Activated T-cell treated with anti-CD3 and anti-CD28 coated beads for 4 hours (primary cell): ENCODE data around the gene NBAS.
A peak's percentile ranks its signal among the peaks of the same experiment; 100 is the strongest.
"Not testable (repeated sequence)": the region's sequence is repeated elsewhere in the genome, so short reads cannot be mapped to it uniquely, and the experiment has no call there.

Experiments
- DNase-seq: peaks from one replicate; pipeline ENCODE4 v3.0.0-alpha.2; 2020

The NBAS gene

DNA sequence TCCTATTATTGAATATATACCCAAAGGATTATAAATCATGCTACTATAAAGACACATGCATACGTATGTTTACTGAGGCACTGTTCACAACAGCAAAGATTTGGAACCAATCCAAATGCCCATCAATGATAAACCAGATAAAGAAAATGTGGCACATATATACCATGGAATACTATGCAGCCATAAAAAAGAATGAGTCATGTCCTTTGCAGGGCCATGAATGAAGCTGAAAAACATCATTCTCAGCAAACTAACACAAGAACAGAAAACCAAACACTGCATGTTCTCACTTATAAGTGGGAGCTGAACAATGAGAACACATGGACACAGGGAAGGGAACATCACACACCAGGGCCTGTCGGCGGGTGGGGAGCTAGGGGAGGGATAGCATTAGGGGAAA lies 310.2 kb downstream of the NBAS start:
- DNase-seq: not testable (repeated sequence)

DNA sequence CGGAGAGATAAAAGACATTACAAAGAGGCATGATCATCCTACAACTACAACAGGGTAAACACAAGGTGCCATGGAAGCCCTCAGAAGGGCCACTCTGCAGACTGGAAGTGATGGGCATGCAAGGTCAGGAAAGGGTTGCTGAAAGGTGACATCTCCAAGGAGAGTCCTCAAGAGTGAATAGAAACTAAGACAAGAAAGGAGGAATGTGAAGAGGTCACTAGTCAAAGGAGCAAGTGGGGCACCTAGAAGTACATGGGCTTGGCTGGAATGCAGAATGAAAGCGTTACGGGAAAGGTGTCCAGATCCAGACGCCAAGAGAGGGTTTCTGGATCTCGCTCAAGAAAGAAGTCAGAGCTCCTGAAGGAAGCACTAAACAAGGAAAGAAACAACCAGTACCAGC lies 314.3 kb downstream of the NBAS start:
- DNase-seq: no peak

DNA sequence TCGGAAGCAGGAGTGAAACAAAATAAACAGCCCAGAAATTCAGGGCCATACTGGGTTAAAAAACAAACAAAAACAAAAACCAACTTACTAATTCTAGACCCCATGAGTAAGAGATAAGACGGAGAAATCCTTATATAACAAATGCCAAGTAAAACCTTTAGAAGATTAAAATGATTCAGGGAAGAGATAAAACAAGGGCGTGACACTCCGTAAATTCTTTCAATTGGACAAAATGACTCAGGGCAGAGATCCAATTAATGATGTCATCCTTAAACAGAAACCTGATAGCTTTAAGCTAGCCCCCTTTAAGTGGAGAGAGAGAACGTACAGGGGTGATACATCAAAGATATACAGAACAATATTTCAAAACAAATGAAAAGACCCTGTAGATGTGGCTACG lies 317.4 kb downstream of the NBAS start:
- no peak for DNase-seq

GRCh38 chr2:15242936-15243461 lies 318.1 kb downstream of the NBAS start:
- no peak for DNase-seq

DNA sequence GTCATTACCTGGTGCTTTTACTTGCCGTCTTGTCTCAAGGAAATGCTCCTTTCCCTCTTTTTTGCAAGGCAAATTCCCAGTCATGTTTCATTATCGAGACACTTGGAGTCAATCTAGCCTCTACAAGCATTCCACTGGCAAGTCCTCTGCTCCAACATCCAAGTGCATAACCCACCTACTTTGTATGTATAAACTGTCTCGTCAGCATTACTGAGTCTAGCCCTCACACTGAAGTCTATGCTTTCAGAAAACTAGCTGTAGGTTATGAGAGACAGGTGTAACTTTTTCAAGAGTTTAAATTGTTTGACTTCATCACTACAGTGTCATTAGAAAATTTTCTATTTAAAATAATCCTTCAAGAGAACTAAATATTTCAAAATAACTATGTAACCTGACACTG lies 319.2 kb downstream of the NBAS start:
- no peak for DNase-seq

DNA sequence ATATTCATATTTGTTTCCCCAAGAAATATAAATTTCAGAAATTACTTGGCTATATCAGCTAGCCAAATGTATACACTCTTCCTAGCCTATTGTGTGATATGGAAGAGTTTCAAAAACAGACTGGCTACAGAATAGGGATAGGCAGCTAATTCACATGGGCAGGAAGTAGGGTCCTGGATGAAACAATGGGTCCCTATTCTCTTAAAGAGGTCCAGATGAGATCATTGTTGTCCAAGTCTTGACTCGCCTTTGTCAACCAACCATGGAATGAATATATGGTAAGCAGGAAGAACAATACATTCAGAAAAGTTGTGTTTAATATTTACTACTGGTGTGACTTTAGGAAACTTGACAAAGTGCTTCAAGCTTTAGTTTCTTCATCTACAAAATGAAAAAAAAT lies 319.9 kb downstream of the NBAS start:
- no peak for DNase-seq

DNA sequence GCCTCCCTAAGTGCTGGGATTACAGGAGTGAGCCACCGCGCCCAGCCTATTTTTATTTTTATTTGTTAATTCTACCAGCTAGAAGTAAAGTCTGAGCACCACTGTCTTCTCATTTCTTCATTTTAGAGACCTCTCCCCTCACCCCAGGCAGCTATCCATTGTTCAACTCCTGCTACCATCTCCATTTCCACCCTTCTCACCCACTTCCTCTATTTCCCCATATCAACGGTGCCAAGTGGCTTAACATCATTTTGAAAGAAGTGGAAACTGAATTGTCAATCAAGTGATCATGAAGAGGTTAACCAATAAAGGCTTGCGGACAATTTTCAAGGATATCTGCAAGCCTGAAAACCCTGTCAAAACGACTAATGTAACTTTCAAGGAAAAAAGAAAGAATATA lies 323.1 kb downstream of the NBAS start:
- DNase-seq: no peak

GRCh38 chr2:15230599-15231192 lies 330.4 kb downstream of the NBAS start:
- no peak for DNase-seq

DNA sequence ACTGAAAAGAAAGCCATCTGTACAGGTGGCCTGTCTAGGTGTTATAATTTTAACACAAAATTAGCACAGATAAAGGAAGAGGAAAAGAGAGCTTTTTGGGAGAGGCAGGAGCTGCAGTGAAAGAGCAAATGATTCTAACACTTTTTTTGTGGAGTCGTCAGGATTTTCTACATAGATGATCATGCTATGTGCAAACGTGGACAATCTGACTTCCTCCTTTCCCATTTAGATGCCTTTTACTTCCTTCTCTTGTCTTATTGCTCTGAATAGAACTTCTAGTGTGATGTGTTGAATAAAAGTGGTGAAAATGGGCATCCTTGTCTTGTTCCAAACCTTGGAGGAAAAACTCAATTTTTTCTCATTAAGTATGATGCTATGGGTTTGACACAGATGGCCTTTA lies 334.5 kb downstream of the NBAS start:
- no peak for DNase-seq

GRCh38 chr2:15225131-15225530 lies 336.0 kb downstream of the NBAS start:
- DNase-seq: no peak

DNA sequence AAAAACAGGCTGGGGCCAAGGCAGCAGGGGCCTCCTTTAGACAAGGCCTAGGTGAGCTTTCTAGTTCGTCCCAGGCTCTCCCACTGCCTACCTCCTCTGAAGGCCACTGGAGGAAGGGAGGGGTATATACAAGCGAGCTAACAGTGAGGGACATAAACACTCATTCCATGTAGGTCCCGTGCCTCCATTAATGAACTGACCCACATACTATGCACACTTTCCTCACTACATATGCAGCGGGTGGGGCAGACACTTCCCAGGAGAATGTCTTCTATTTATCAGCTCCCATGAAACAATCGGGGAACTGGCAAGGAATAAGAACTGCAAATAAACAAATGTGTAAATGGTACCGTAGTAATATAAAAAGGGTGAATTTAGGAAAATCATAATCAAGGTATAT lies 336.5 kb downstream of the NBAS start:
- no peak for DNase-seq

- no peak for DNase-seq
These were observed 337.2 kb downstream of the NBAS start for GRCh38 chr2:15223887-15224286.

DNA sequence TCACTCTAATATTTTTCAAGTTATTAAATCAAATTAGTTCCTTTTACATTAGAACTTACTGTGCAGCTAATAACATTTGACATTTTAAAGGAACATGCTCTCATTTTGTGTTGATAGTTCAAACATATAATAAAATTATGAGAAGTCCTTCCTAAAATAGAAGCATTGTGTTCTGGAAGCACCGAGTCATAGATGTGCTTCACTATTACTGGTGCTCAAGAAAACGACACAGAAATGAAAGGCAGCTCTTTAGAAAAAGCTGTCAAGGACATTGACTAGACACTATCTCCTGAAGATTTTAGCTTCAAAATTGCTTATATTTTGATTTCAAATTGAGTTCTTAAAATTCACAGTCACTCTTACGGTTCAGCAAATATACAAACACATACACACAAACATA lies 338.3 kb downstream of the NBAS start:
- DNase-seq: no peak

DNA sequence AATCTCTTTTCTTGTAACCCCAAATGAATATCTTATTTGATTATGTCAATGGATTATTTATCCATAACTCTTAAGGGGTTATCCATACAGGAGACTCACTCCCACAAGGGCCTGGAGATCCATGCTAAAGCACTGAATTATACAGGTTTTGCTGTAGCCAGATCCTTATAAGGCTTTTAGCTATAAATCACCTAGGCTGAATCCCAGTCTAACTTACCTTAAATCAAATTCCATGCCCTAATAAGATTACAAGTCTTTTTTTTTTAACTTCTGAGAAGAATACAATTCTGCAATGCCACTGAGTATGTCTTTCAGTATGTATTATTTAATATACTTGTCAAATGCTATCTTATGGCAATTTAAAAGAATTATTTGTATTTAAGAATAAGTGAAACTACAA lies 340.5 kb downstream of the NBAS start:
- DNase-seq: no peak

- DNase-seq: no peak
These were observed 342.6 kb downstream of the NBAS start for GRCh38 chr2:15218423-15219086.

GRCh38 chr2:15212249-15212648 lies 348.9 kb downstream of the NBAS start:
- DNase-seq: no peak

- not testable (repeated sequence) for DNase-seq
These were observed 350.6 kb downstream of the NBAS start for GRCh38 chr2:15210542-15210941.

- no peak for DNase-seq
These were observed 354.7 kb downstream of the NBAS start for GRCh38 chr2:15206419-15206818.

DNA sequence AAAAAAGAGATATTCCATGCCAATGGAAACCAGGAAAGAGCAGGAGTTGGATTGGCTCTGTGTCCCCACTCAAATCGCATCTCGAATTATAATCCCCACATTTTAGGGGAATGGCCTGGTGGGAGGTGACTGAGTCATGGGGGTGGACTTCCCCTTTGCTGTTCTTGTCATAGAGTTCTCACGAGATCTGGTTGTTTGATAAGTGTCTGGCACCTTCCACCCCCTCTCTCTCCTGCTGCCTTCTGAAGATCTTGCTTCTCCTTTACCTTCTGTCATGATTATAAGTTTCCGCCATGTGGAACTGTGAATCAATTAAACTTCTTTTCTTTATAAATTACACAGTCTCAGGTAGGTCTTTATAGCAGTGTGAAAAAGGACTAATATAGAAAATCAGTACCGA lies 355.6 kb downstream of the NBAS start:
- peak; percentile 1 for DNase-seq

GRCh38 chr2:15201009-15201408 lies 360.1 kb downstream of the NBAS start:
- DNase-seq: no peak

- DNase-seq: no peak
These were observed 360.6 kb downstream of the NBAS start for GRCh38 chr2:15200581-15200980.

GRCh38 chr2:15198051-15198450 lies 363.1 kb downstream of the NBAS start:
- no peak for DNase-seq

GRCh38 chr2:15195813-15196212 lies 365.3 kb downstream of the NBAS start:
- no peak for DNase-seq

- DNase-seq: no peak
These were observed 369.3 kb downstream of the NBAS start for GRCh38 chr2:15191789-15192188.

DNA sequence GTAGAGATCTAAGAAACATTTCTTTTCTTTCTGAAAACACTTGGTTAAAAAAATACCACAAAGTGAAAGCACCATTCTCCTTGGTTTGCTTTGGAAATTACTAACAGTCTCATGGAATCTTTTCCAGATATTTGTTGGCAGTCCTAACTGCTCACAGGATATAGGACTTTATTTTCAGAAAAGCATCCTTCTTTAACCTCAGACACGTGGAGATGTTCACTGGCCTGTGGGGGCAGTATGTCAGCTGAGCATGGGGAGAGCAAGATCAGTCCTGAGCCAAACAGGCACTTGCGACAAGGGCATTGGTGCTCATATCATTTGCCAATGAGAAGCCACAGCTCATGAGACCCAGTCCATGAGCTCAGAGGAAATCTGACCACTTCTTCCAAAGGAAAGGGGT lies 371.9 kb downstream of the NBAS start:
- no peak for DNase-seq
